ENCODE data around the gene MOCS3.

The MOCS3 gene

GRCh38 chr20:50958615-50959542, at the start of gene MOCS3:
MOCS3 (plus strand) TSS chr20:50958818; CDS start chr20:50958843, 25 bp downstream.
- peak; percentile 89 for DNase-seq

GRCh38 chr20:50909413-50909812, 49.2 kb upstream of the MOCS3 start:
- no peak for DNase-seq

GRCh38 chr20:50911030-50911429, 47.6 kb upstream of the MOCS3 start:
- no peak for DNase-seq

GRCh38 chr20:50911716-50912115, 46.9 kb upstream of the MOCS3 start:
- no peak for DNase-seq

- DNase-seq, result no peak
Observed at GRCh38 chr20:50913690-50914375, 44.8 kb upstream of the MOCS3 start.

GRCh38 chr20:50915424-50915823, 43.2 kb upstream of the MOCS3 start:
- no peak for DNase-seq

- no peak for DNase-seq
Observed at GRCh38 chr20:50916257-50916656, 42.4 kb upstream of the MOCS3 start.

GRCh38 chr20:50916934-50917333, 41.7 kb upstream of the MOCS3 start:
- DNase-seq, result no peak

GRCh38 chr20:50918403-50918802, 40.2 kb upstream of the MOCS3 start:
- DNase-seq, result no peak

GRCh38 chr20:50919567-50919966, 39.1 kb upstream of the MOCS3 start:
- DNase-seq, result no peak

GRCh38 chr20:50920997-50921396, 37.6 kb upstream of the MOCS3 start:
- no peak for DNase-seq

- DNase-seq, result no peak
Observed at GRCh38 chr20:50921803-50922501, 36.7 kb upstream of the MOCS3 start.

- DNase-seq, result no peak
Observed at GRCh38 chr20:50924261-50924920, 34.2 kb upstream of the MOCS3 start.

- DNase-seq, result no peak
Observed at GRCh38 chr20:50926530-50926929, 32.1 kb upstream of the MOCS3 start.

- DNase-seq, result no peak
Observed at GRCh38 chr20:50928469-50928868, 30.1 kb upstream of the MOCS3 start.

GRCh38 chr20:50929299-50930138, 29.1 kb upstream of the MOCS3 start:
- DNase-seq, result peak; percentile 90

- peak; percentile 58 for DNase-seq
Observed at GRCh38 chr20:50930139-50930975, 28.3 kb upstream of the MOCS3 start.

GRCh38 chr20:50930976-50931305, 27.7 kb upstream of the MOCS3 start:
- DNase-seq, result no peak

GRCh38 chr20:50931306-50932015, 27.2 kb upstream of the MOCS3 start, which contains the start of gene ADNP:
ADNP (minus strand) TSS chr20:50931437; CDS start chr20:50903996, 27,441 bp downstream.
- peak; percentile 96 for DNase-seq

GRCh38 chr20:50932016-50932485, 26.6 kb upstream of the MOCS3 start:
- DNase-seq, result no peak

All from right forelimb (tissue), 1 donor.